ENCODE data around the gene DNASE2.

DNASE2 gene, protein sequence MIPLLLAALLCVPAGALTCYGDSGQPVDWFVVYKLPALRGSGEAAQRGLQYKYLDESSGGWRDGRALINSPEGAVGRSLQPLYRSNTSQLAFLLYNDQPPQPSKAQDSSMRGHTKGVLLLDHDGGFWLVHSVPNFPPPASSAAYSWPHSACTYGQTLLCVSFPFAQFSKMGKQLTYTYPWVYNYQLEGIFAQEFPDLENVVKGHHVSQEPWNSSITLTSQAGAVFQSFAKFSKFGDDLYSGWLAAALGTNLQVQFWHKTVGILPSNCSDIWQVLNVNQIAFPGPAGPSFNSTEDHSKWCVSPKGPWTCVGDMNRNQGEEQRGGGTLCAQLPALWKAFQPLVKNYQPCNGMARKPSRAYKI

DNA sequence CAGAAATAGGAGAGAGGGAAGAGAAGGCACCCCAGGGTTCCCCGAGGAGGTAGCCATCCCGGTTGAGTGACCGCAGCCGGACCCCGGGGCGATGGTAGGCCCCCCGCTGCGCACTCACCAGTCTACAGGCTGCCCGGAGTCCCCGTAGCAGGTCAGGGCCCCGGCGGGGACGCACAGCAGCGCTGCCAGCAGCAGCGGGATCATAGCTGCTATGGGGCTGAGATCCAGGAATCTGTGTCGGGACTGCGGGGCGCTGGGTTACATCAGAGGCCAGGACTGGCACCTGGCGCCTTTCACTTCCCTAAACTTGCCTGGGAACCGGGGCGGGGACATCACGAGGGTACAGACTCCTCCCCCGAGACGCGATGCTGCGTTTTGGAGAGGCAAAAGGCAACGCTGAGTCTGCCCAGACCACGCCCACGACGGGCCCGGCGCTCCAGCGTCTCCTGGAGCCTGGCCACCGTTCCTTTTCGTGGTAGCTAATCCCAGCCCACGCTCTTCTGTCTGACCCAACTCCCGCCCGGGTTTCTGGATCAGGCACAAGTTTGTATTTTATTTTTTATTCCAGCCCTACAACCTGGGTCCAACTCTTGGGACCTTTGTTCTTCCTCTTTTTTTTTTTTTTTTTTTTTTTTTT lies at the start of gene DNASE2:
DNASE2 (minus strand) TSS at position 278 of the 637 bp plus-strand sequence; CDS start at position 204, 74 bp downstream.
- TF ChIP-seq, protein P1, sequence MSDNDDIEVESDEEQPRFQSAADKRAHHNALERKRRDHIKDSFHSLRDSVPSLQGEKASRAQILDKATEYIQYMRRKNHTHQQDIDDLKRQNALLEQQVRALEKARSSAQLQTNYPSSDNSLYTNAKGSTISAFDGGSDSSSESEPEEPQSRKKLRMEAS (IDR thresholded peaks at IDR 0.05; ENCODE audit: low read depth, low read length): peak; percentile 30; the same call in 1 of the 2 replicates
- TF ChIP-seq MYC (IDR thresholded peaks at IDR 0.05; ENCODE audit: low read depth, low read length): no peak
- peak; percentile 44 for TF ChIP-seq POLR2A (IDR thresholded peaks at IDR 0.05; ENCODE audit: extremely low read depth, insufficient read length)
- TF ChIP-seq, protein P2, sequence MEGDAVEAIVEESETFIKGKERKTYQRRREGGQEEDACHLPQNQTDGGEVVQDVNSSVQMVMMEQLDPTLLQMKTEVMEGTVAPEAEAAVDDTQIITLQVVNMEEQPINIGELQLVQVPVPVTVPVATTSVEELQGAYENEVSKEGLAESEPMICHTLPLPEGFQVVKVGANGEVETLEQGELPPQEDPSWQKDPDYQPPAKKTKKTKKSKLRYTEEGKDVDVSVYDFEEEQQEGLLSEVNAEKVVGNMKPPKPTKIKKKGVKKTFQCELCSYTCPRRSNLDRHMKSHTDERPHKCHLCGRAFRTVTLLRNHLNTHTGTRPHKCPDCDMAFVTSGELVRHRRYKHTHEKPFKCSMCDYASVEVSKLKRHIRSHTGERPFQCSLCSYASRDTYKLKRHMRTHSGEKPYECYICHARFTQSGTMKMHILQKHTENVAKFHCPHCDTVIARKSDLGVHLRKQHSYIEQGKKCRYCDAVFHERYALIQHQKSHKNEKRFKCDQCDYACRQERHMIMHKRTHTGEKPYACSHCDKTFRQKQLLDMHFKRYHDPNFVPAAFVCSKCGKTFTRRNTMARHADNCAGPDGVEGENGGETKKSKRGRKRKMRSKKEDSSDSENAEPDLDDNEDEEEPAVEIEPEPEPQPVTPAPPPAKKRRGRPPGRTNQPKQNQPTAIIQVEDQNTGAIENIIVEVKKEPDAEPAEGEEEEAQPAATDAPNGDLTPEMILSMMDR (IDR thresholded peaks at IDR 0.05; ENCODE audit: low read depth, low read length): no peak
- peak; percentile 95 for DNase-seq (ENCODE audit: low read depth)
- peak within 1 kb of the TSS; percentile 55 for H3K4me3 ChIP-seq (ENCODE audit: low read depth, low read length)

DNA sequence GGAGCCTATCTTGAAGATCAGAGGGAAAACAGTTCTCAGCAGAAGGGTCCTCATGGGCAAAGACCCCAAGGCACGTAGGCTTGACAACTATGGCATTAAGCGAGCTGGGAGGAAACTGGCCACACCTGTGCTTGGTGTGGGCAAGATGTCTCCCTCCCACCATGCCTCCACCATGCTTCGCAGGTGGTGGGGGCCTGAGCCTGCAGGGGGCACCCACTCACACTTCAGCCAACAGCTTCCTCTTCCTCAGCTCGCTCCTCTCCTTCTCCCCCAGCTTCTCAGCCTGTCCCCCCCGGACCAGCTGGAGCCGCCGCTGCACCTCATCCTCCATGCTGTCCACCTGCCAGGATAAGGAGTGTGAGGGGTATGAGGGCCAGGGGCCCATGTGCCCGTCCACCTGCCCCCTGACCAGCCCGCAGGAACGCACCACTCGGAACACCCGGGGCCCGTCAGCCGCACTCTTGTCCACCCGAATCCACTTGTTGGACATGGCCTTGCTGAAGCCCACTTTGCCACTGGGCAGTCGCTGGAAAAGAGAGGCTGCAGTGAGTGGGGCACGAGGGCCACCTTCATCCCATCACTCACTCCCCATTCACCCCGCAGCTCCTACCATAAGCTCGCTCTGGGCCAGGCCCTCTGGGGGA lies 48.9 kb upstream of the DNASE2 start:
- DNase-seq (ENCODE audit: low read depth): peak; percentile 55
- peak overlapping the region; percentile 25 for H3K4me3 ChIP-seq (ENCODE audit: low read depth, low read length)
- TF ChIP-seq MYC (IDR thresholded peaks at IDR 0.05; ENCODE audit: low read depth, low read length) (peak; percentile 48; the same call in 1 of the 2 replicates), POLR2A (IDR thresholded peaks at IDR 0.05; ENCODE audit: extremely low read depth, insufficient read length) (no peak)
- TF ChIP-seq, protein P2 (IDR thresholded peaks at IDR 0.05; ENCODE audit: low read depth, low read length): peak; percentile 39
- TF ChIP-seq, protein P1 (IDR thresholded peaks at IDR 0.05; ENCODE audit: low read depth, low read length): peak; percentile 64

DNA sequence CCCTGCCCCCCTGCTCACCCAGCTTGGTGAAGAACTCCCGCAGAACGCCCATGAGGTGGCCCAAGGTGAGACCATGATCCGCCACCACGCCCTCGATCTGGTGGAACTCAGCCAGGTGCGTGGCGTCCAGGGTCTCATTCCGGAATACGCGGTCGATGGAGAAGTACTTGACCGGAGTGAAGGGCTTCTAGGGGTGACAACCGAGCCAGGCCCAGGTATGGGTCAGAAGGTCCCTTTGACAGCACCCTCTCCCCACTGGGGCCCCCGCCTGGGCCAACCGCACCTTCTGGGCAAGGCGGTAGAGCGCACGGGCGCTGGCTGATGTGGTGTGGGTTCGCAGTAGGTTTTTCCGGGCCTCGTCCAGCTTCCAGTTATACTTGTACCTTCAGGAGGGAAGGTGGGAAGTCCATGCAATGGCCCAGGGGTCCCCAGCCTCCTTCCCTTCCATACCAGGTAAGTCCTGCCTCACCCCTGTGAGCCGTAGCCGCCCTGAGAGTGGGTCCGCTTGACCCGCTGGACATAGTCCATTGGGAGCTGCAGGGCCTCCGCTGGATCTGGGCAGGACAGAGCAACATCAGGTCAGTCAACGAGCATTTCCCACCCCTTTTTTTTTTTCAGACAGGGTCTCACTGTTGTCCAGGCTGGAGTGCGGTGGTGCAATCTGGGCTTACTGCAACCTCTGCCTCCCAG lies 43.5 kb upstream of the DNASE2 start:
- no peak overlapping the region for H3K4me3 ChIP-seq (ENCODE audit: low read depth, low read length)
- DNase-seq (ENCODE audit: low read depth): no peak

DNA sequence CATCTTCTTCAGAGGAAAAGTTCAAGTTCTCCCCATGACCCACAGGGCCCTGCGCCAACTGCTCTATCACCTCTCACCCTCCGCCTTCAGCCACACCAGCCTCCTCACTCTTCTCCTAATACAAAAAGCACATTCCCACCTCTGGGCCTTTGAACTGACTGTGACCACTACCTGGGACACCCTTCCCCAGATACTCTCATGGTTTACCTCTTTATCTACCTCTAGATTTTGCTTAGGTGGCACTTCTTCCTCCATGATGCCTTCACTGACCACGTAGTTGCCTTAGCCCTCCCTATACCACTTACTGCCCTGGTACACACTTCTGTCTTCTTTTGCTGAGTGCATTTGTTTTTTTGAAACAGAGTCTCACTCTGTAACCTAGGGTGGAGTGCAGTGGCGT lies 41.7 kb upstream of the DNASE2 start:
- no peak overlapping the region for H3K4me3 ChIP-seq (ENCODE audit: low read depth, low read length)

More for the DNA sequence above, 43.5 kb upstream of the DNASE2 start:
- TF ChIP-seq POLR2A (IDR thresholded peaks at IDR 0.05; ENCODE audit: extremely low read depth, insufficient read length) (no peak), MYC (IDR thresholded peaks at IDR 0.05; ENCODE audit: low read depth, low read length) (no peak)
- TF ChIP-seq, protein P1 (IDR thresholded peaks at IDR 0.05; ENCODE audit: low read depth, low read length): no peak
- TF ChIP-seq, protein P2 (IDR thresholded peaks at IDR 0.05; ENCODE audit: low read depth, low read length): no peak

More for the DNA sequence above, 41.7 kb upstream of the DNASE2 start:
- DNase-seq (ENCODE audit: low read depth): no peak
- TF ChIP-seq, protein P2 (IDR thresholded peaks at IDR 0.05; ENCODE audit: low read depth, low read length): no peak
- TF ChIP-seq, protein P1 (IDR thresholded peaks at IDR 0.05; ENCODE audit: low read depth, low read length): no peak
- TF ChIP-seq MYC (IDR thresholded peaks at IDR 0.05; ENCODE audit: low read depth, low read length) (no peak), POLR2A (IDR thresholded peaks at IDR 0.05; ENCODE audit: extremely low read depth, insufficient read length) (no peak)

Data from NB4 (cell line).